Activated T-helper 2 cell treated with anti-CD3 and anti-CD28 coated beads, Interferon-gamma antibody, Interleukin-2, Interleukin-4, amounts not matched to agents 10 μg/mL and 5 μg/mL and 100 μg/mL, durations not matched to agents 14 hours and 24 hours and 36 hours (primary cell): ENCODE results near the gene HP. TPM values are rescaled to one million over a fixed set of nuclear protein-coding genes. Genes with fewer than 3 reads are reported as not detected.

Source experiments
- DNase-seq: peaks from one replicate; pipeline ENCODE4 v3.0.0; 2021; ENCODE audit warnings: low spot score
- H3K27ac Mint-ChIP-seq: one replicate; pipeline ENCODE4 v1.8.0; 2021; ENCODE audit warnings: mixed read lengths
- H3K27me3 Mint-ChIP-seq: one replicate; pipeline ENCODE4 v1.8.0; 2021; ENCODE audit warnings: low read depth, mixed read lengths
- H3K36me3 Mint-ChIP-seq: one replicate; pipeline ENCODE4 v1.8.0; 2021; ENCODE audit warnings: low read depth, mixed read lengths
- H3K4me1 Mint-ChIP-seq: one replicate; pipeline ENCODE4 v1.8.0; 2021; ENCODE audit warnings: low read depth, mixed read lengths
- H3K4me3 Mint-ChIP-seq: one replicate; pipeline ENCODE4 v1.8.0; 2021; ENCODE audit warnings: low read depth, mild to moderate bottlenecking, moderate library complexity, mixed read lengths
- H3K9me3 Mint-ChIP-seq: one replicate; pipeline ENCODE4 v1.8.0; 2021; ENCODE audit warnings: mixed read lengths
- intact Hi-C: fragments of 100-400 bp; cut with micrococcal nuclease; formaldehyde crosslinking; loops from one replicate; pipeline ENCODE4 v1.15.1; 2023
- total RNA-seq: library from RNA; stranded (reverse); gene quantifications from 2 replicates; pipeline ENCODE4 v1.2.3, GENCODE V29; 2022

The HP gene
- total RNA-seq, 1 donor from 2014 or later = not detected

DNA sequence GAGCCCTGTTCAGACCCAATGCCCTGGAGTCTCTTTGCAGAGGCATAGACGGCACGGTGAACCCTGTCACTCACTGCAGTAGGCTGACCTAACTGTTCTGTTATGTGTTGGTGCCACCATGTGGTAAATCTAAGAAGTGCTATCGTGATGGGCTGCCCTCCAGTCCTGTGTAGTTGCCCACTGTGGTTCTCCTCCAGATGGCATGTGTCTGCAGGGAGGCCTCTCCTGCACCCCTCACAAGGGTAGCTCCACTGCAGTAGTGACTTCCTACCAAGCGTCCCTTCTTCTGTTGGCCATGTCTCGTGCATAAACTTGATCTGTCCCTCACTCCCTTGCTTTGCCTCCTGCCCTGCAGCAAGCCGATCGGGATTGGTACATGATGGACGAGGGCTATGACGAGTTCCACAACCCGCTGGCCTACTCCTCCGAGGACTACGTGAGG is 45.1 kb downstream of the HP start:
- H3K4me1 Mint-ChIP-seq = peaks cover 15% of the 10 kb centered on the region
- no peaks in the 10 kb centered on the region for H3K9me3 Mint-ChIP-seq
- H3K4me3 Mint-ChIP-seq = no peak overlapping the region
- no peaks in the 10 kb centered on the region for H3K27me3 Mint-ChIP-seq
- peaks cover 85% of the 10 kb centered on the region for H3K36me3 Mint-ChIP-seq
- no peak overlapping the region for H3K27ac Mint-ChIP-seq
- peak; percentile 43 for DNase-seq
- intact Hi-C loops = loop anchor here (1.0 to 10.0 kb wide), 3 partner anchors 33 to 375 kb away; partner anchors contain the start of genes IST1 and PHLPP2

- no peaks in the 10 kb centered on the region for H3K27me3 Mint-ChIP-seq
- intact Hi-C loops = no loop called here
- peaks cover 97% of the 10 kb centered on the region for H3K36me3 Mint-ChIP-seq
These were observed 46.9 kb downstream of the HP start for GRCh38 chr16:72101195-72101594.

GRCh38 chr16:72104905-72105304 is 50.6 kb downstream of the HP start:
- Mint-ChIP-seq H3K4me3 (no peak overlapping the region), H3K4me1 (no peaks in the 10 kb centered on the region), H3K27me3 (no peaks in the 10 kb centered on the region), H3K36me3 (peaks cover 90% of the 10 kb centered on the region), H3K27ac (no peak overlapping the region), H3K9me3 (no peaks in the 10 kb centered on the region)
- intact Hi-C loops = no loop called here
- DNase-seq = no peak

More at GRCh38 chr16:72101195-72101594, 46.9 kb downstream of the HP start:
- H3K27ac Mint-ChIP-seq = no peak overlapping the region
- H3K9me3 Mint-ChIP-seq = no peaks in the 10 kb centered on the region
- no peak overlapping the region for H3K4me3 Mint-ChIP-seq
- DNase-seq = no peak
- H3K4me1 Mint-ChIP-seq = peaks cover 1% of the 10 kb centered on the region

DNA sequence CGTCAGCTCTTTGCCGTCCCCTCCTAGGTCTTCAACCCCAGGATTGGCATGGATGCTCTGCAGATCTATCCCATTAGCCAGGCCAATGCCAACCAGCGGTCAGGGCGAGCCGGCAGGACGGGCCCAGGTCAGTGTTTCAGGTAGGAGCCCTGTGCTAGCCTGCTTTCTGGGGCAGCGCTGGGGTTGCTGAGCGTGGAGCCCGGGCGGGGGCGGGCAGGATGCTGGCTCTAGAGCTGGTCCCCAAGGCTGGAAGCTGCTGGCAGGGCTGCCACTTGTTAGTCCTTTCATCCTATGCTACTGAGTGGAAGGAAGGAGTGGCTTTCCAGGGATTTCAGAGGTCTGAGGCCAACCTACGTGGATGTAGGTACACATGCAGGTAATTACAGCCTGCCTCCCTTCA is 51.7 kb downstream of the HP start:
- Mint-ChIP-seq H3K9me3 (no peaks in the 10 kb centered on the region), H3K27ac (no peak overlapping the region), H3K4me1 (no peaks in the 10 kb centered on the region), H3K4me3 (no peak overlapping the region), H3K27me3 (no peaks in the 10 kb centered on the region), H3K36me3 (peaks cover 91% of the 10 kb centered on the region)
- intact Hi-C loops = no loop called here
- DNase-seq = no peak

DNA sequence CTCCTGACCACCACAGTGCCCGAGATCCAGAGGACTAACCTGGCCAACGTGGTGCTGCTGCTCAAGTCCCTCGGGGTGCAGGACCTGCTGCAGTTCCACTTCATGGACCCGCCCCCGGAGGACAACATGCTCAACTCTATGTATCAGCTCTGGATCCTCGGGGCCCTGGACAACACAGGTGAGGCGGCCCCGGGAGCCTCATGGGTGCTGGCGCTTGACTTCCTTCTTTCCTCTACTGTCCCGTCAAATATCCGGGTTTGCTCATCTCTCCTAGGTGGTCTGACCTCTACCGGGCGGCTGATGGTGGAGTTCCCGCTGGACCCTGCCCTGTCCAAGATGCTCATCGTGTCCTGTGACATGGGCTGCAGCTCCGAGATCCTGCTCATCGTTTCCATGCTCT is 53.1 kb downstream of the HP start:
- no peaks in the 10 kb centered on the region for H3K9me3 Mint-ChIP-seq

DNA sequence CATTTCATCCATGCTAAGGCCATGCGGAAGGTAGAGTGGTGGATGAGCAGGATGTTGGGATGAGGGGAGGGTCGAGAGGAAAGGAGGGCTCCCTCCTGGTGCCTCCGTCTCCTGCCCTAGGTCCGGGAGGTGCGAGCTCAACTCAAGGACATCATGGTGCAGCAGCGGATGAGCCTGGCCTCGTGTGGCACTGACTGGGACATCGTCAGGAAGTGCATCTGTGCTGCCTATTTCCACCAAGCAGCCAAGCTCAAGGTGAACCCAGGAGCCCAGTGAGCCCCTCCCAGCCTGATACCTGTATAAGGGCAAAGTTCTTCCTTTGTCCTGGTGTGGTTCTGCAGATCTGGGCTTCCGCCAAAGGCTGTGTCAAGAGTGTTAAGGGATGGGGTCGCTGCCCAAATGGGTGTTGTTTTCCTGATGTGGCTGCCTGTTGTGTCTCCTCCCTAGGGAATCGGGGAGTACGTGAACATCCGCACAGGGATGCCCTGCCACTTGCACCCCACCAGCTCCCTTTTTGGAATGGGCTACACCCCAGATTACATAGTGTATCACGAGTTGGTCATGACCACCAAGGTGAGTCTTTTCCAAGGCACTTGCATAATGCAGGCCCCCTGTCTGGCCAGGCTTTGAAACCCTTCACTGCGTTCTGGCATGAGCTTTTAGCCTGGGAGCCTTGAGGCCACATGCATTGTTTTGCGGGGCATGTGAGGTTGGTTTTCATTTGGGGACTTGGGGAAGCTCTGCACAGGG is 54.2 kb downstream of the HP start:
- intact Hi-C loops = no loop called here
- H3K36me3 Mint-ChIP-seq = peaks cover 84% of the 10 kb centered on the region
- no peak for DNase-seq
- H3K4me3 Mint-ChIP-seq = no peak overlapping the region
- no peak overlapping the region for H3K27ac Mint-ChIP-seq
- no peaks in the 10 kb centered on the region for H3K9me3 Mint-ChIP-seq
- H3K4me1 Mint-ChIP-seq = no peaks in the 10 kb centered on the region
- H3K27me3 Mint-ChIP-seq = no peaks in the 10 kb centered on the region

More for the DNA sequence above, 53.1 kb downstream of the HP start:
- peaks cover 91% of the 10 kb centered on the region for H3K36me3 Mint-ChIP-seq
- no peak for DNase-seq
- no peaks in the 10 kb centered on the region for H3K4me1 Mint-ChIP-seq
- H3K27ac Mint-ChIP-seq = no peak overlapping the region
- intact Hi-C loops = no loop called here
- H3K4me3 Mint-ChIP-seq = no peak overlapping the region
- H3K27me3 Mint-ChIP-seq = no peaks in the 10 kb centered on the region

- Mint-ChIP-seq H3K27me3 (no peaks in the 10 kb centered on the region), H3K4me1 (no peaks in the 10 kb centered on the region), H3K9me3 (no peaks in the 10 kb centered on the region), H3K36me3 (peaks cover 76% of the 10 kb centered on the region), H3K27ac (no peak overlapping the region), H3K4me3 (no peak overlapping the region)
- intact Hi-C loops = no loop called here
- no peak for DNase-seq
These were observed 55.0 kb downstream of the HP start for GRCh38 chr16:72109300-72109699.

- H3K9me3 Mint-ChIP-seq = no peaks in the 10 kb centered on the region
- intact Hi-C loops = no loop called here
- DNase-seq = no peak
- H3K36me3 Mint-ChIP-seq = peaks cover 68% of the 10 kb centered on the region
- H3K27me3 Mint-ChIP-seq = no peaks in the 10 kb centered on the region
- H3K27ac Mint-ChIP-seq = no peak overlapping the region
- no peak overlapping the region for H3K4me3 Mint-ChIP-seq
- H3K4me1 Mint-ChIP-seq = no peaks in the 10 kb centered on the region
These were observed 55.7 kb downstream of the HP start for GRCh38 chr16:72109966-72110530.

Other genes with a start within 250 kb of the HP start
- 90.6 and 91.6 TPM in 2 replicates for gene AP1G1, start 245.7 kb upstream of the HP start, total RNA-seq
- 17.2 and 19.7 TPM in 2 replicates for gene ATXN1L, start 208.5 kb upstream of the HP start, total RNA-seq
- 7.9 and 9.2 TPM in 2 replicates for gene ZNF821, start 170.3 kb upstream of the HP start, total RNA-seq
- 158 and 167 TPM in 2 replicates for gene IST1, start 159.0 kb upstream of the HP start, total RNA-seq
- not detected in 2 replicates for gene PKD1L3, start 54.1 kb upstream of the HP start, total RNA-seq
- gene DHODH, start 45.8 kb upstream of the HP start, total RNA-seq = 26.7 and 27.1 TPM in 2 replicates
- not detected in 2 replicates for gene HPR, start 8.7 kb downstream of the HP start, total RNA-seq
- gene TXNL4B, start 39.1 kb downstream of the HP start, total RNA-seq = 16.5 and 17.1 TPM in 2 replicates
- 86.3 and 95.8 TPM in 2 replicates for gene DHX38, start 39.3 kb downstream of the HP start, total RNA-seq
- 0.18 TPM in 1 of 2 replicates, not detected in the other for gene PMFBP1, start 117.7 kb downstream of the HP start, total RNA-seq